ENCODE data around the gene ATRN.

ATRN gene

GRCh38 chr20:3628502-3629314, 157.9 kb downstream of the ATRN start:
- DNase-seq (ENCODE audit: low read depth in 2 of 2): no peak

- no peak for DNase-seq (ENCODE audit: low read depth in 2 of 2)
Observed at GRCh38 chr20:3629893-3630292, 159.1 kb downstream of the ATRN start.

- DNase-seq (ENCODE audit: low read depth in 2 of 2): no peak
Observed at GRCh38 chr20:3630429-3630828, 159.6 kb downstream of the ATRN start.

- no peak for DNase-seq (ENCODE audit: low read depth in 2 of 2)
Observed at GRCh38 chr20:3631534-3631933, 160.7 kb downstream of the ATRN start.

GRCh38 chr20:3632311-3633004, 161.6 kb downstream of the ATRN start:
- no peak for DNase-seq (ENCODE audit: low read depth in 2 of 2)

- DNase-seq (ENCODE audit: low read depth in 2 of 2): no peak
Observed at GRCh38 chr20:3633913-3634478, 163.2 kb downstream of the ATRN start.

- no peak for DNase-seq (ENCODE audit: low read depth in 2 of 2)
Observed at GRCh38 chr20:3635346-3635745, 164.5 kb downstream of the ATRN start.

- no peak for DNase-seq (ENCODE audit: low read depth in 2 of 2)
Observed at GRCh38 chr20:3640259-3640658, 169.4 kb downstream of the ATRN start.

- no peak for DNase-seq (ENCODE audit: low read depth in 2 of 2)
Observed at GRCh38 chr20:3645309-3646066, 174.7 kb downstream of the ATRN start.

GRCh38 chr20:3646067-3646440, 175.2 kb downstream of the ATRN start:
- no peak for DNase-seq (ENCODE audit: low read depth in 2 of 2)

GRCh38 chr20:3646651-3647050, 175.8 kb downstream of the ATRN start:
- DNase-seq (ENCODE audit: low read depth in 2 of 2): no peak

GRCh38 chr20:3647473-3647872, 176.7 kb downstream of the ATRN start:
- DNase-seq (ENCODE audit: low read depth in 2 of 2): no peak

GRCh38 chr20:3648951-3649350, 178.1 kb downstream of the ATRN start:
- no peak for DNase-seq (ENCODE audit: low read depth in 2 of 2)

- no peak for DNase-seq (ENCODE audit: low read depth in 2 of 2)
Observed at GRCh38 chr20:3651204-3651962, 180.6 kb downstream of the ATRN start.

- DNase-seq (ENCODE audit: low read depth in 2 of 2): no peak
Observed at GRCh38 chr20:3652221-3652620, 181.4 kb downstream of the ATRN start.

GRCh38 chr20:3652676-3653596, 182.1 kb downstream of the ATRN start:
- DNase-seq (ENCODE audit: low read depth in 2 of 2): no peak

GRCh38 chr20:3653921-3654320, 183.1 kb downstream of the ATRN start:
- DNase-seq (ENCODE audit: low read depth in 2 of 2): no peak

GRCh38 chr20:3654326-3655130, 183.7 kb downstream of the ATRN start:
- DNase-seq (ENCODE audit: low read depth in 2 of 2): no peak

GRCh38 chr20:3655131-3655405, 184.2 kb downstream of the ATRN start:
- no peak for DNase-seq (ENCODE audit: low read depth in 2 of 2)
